A549 (cell line): ENCODE measurements around the gene ATOSA.

Experiments
- CBX2 ChIP-seq: fragments of 200-600 bp; sonication (generic); IDR thresholded peaks from 2 replicates; pipeline ENCODE4 v1.6.1; 2016; ENCODE audit warnings: low read depth, mild to moderate bottlenecking, borderline replicate concordance
- CBX8 ChIP-seq: fragments of 200-600 bp; sonication (generic); IDR thresholded peaks from 2 replicates; pipeline ENCODE4 v1.6.1; 2016
- CHD4 ChIP-seq: fragments of 200-600 bp; sonication (generic); IDR thresholded peaks from 2 replicates; pipeline ENCODE4 v1.6.1; 2016; ENCODE audit warnings: antibody characterized with exemption, mild to moderate bottlenecking, borderline replicate concordance
- CTCF ChIP-seq: fragments of >200 bp; sonication (Bioruptor Twin); formaldehyde crosslinking; IDR thresholded peaks from 3 replicates; pipeline ENCODE4 v1.5.1; 2016
- HEYL ChIP-seq: fragments of 250-450 bp; sonication (Bioruptor Pico); IDR thresholded peaks from 2 replicates; pipeline ENCODE4 v1.8.0; 2021; ENCODE audit warnings: mild to moderate bottlenecking, moderate library complexity
- JUN ChIP-seq, 2 experiments: fragments of >200 bp; sonication (Bioruptor Twin); formaldehyde crosslinking; IDR thresholded peaks; 2 replicates in 1 of 2; 3 replicates in 1 of 2; pipeline ENCODE4 v1.6.1; 2016 to 2017
- MAZ ChIP-seq: fragments of 150-350 bp; IDR thresholded peaks from 2 replicates; pipeline ENCODE4 v1.6.1; 2014; ENCODE audit warnings: antibody characterized with exemption, low read depth, low read length, borderline replicate concordance
- POLR2A ChIP-seq: IDR thresholded peaks from 2 replicates; pipeline ENCODE4 v1.6.1; 2012; ENCODE audit warnings: mild to moderate bottlenecking, low read length
- RARB ChIP-seq: fragments of 250-450 bp; sonication (Bioruptor Pico); IDR thresholded peaks from 2 replicates; pipeline ENCODE4 v1.8.0; 2021; ENCODE audit warnings: mild to moderate bottlenecking, moderate library complexity
- SMC3 ChIP-seq: fragments of >200 bp; sonication (Bioruptor Twin); formaldehyde crosslinking; IDR thresholded peaks from 3 replicates; pipeline ENCODE4 v1.6.1; 2018; ENCODE audit warnings: inconsistent platforms
- TP53 ChIP-seq: fragments of 250-450 bp; sonication (Bioruptor Pico); IDR thresholded peaks from 2 replicates; pipeline ENCODE4 v1.5.0; 2021; ENCODE audit warnings: mild to moderate bottlenecking, moderate library complexity

GRCh38 chr15:52695154-52695553 is 16.0 kb upstream of the ATOSA start:
- TF ChIP-seq POLR2A (no peak), HEYL (CRISPR knock-in tag) (no peak), JUN (IDR thresholded peaks at IDR 0.05) (no peak), CTCF (no peak), CHD4 (no peak), TP53 (CRISPR knock-in tag) (no peak), CBX8 (no peak), MAZ (no peak), RARB (CRISPR knock-in tag) (no peak), SMC3 (no peak), CBX2 (no peak)
